ENCODE data around the gene ZFYVE27. TPM values are rescaled to one million over a fixed set of nuclear protein-coding genes. Genes with fewer than 3 reads are reported as not detected.

The ZFYVE27 gene
- total RNA-seq, 1 donor from 2014 or later, result 13.7 TPM

DNA sequence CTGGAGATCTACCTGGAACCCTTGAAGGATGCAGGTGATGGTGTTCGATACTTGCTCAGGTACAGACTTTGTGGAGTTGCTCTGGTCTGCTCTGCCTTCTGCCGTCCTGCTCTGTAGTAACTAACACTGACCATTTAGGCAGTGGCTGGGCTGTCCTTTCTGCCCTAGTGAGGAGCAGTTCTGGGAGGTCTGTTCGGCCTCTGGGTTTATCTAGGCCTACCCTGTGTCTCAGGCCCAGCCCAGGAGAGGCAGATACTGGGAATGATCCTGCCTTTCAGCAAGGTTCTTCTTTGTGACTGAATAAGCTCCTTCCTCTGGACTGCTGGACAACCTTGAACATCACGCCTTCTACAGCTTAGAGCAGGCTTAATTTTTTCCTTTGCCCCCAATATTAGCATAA is 1.7 kb downstream of the ZFYVE27 start:
- no peak for DNase-seq
- ATAC-seq, result no peak
- intact Hi-C loops (cut with micrococcal nuclease), result no loop called here

DNA sequence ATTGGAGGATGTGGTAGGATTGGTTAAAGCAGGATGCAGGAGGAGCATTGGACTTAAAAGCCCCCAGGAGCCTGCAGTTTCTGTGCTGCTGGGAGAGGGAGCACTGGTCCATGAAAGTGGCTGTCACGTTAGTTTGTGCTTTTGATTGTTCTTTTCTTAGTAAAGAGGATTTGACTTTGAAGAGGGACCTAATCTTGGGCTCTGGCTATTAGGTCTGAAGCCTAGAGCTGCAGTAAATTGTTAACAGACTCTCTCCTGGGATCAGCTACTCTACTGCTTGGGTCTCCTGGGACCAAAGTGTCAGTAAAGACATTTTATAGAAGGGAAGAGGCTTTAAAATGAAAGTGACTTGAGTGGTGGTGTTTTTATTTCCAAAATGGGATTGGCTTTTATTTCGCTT is 3.7 kb downstream of the ZFYVE27 start:
- no peak for ATAC-seq
- no peak for DNase-seq
- intact Hi-C loops (cut with micrococcal nuclease), result no loop called here

DNA sequence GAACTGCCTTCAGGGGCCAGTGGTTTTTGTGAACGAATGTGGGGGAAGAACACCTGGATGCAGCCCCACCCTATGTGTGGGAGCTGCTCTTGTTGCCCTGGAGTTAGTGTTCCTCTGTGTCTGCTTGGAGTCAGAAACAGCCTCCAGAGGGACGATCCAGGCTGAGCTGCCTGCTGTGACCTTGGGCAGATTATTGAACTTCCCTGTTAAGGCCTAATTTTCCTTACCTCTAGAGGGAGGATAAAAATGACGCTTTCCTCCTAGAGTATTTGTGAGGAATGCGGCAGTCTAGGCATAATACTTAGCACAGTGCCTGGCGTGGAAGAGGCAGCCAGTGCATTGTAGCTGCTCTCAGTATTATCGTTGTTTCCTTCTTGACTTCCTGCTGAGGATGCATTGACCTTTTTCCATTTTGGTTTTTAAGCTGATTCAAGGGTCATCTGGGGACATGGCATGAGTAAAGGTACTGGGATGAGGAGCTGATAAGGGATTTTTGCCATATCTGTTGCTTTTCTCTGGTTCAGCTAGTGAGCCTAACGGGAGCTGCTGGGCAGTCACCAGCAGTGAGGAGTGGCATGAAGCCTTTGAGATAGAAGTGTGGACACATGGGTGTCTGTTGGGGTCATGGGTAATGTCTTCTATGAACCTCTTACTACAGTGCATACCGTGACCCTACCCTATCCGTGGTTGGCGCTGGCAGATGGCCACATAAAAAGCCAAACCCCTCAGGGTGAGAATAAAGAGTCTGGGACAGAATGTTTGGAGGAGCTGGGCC is 6.4 kb downstream of the ZFYVE27 start:
- DNase-seq, result no peak
- intact Hi-C loops (cut with micrococcal nuclease), result no loop called here
- peak; percentile 43 for ATAC-seq

GRCh38 chr10:97744405-97745035 is 7.6 kb downstream of the ZFYVE27 start:
- DNase-seq (no peak), ATAC-seq (no peak)
- intact Hi-C loops (cut with micrococcal nuclease), result no loop called here

DNA sequence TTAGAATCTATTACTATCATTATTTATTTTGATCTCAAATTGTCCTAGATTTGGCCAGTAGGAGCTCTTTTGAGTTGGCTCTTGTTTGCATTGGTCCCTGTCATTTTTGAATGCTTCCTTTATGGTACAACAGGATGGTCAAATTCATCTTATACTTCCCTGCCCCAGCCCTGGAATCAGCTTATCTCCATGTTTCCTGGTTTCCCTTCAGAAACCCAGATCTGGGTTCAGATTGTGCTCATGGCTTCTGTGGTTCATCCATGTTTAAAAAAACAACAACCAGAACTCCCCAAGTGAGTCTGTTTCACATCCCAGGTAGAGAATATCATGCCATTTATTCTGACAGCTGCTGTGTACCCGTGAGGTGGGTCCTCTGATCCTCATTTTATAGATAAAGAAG is 10.6 kb downstream of the ZFYVE27 start:
- intact Hi-C loops (cut with micrococcal nuclease), result no loop called here

DNA sequence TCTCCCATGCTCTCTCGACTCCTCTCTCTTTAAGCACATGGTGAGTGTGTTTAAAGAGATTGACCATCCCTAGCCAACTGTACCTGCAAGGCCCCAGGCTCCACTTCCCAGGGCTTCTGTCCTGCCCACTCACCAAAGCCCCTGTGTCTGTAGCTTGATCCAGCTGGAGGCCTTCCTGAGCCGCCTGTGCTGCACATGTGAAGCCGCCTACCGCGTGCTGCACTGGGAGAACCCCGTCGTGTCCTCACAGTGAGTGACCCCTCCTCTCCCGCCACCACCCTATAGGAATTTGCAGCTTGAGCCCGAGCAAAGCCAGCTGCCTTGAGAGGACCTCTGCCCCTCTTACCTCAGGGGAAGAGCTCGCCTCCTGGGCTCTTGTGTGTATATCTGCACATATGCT is 11.2 kb downstream of the ZFYVE27 start:
- DNase-seq (no peak), ATAC-seq (no peak)
- intact Hi-C loops (cut with micrococcal nuclease), result no loop called here

More for the DNA sequence above, 10.6 kb downstream of the ZFYVE27 start:
- DNase-seq (no peak), ATAC-seq (no peak)

DNA sequence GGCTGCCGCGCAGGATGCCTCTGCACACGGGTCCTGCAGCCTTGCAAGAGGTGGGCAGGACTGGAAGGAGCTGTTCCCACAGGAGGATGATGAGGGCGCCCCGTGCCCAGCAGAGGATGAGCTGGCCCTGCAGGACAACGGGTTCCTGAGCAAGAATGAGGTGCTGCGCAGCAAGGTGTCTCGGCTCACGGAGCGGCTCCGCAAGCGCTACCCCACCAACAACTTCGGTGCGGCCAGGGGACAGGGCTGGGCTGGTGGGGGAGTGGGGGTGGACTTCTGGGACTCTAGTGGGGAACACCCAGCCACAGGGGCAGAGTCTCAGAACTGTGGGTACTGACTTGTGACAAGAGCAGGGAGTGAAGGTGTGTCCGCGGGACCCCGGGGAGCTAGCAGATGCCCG is 16.0 kb downstream of the ZFYVE27 start:
- no peak for DNase-seq
- intact Hi-C loops (cut with micrococcal nuclease), result no loop called here
- no peak for ATAC-seq

- DNase-seq (no peak), ATAC-seq (no peak)
- intact Hi-C loops (cut with micrococcal nuclease), result no loop called here
Measured at GRCh38 chr10:97754726-97755125, 17.8 kb downstream of the ZFYVE27 start.

DNA sequence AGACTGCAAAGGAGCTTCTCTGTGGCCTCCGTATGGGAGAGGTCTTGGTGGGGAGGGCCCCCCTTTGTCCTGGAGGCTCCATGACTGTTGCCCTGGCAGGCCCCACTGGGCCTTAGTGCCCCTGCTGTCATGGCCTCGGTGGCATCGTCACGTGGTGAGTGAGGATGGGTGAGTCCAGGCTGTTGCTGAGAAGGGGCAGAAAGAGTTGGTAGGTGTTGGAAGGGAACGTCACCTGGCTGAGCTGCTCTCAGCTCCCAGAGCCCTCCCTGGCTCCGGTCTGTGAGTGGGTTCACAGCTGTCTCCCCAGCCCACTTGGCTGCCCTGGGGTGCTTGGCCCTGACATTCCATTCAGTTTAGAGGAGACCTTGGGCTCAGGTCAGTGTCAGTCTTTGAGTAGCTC is 18.8 kb downstream of the ZFYVE27 start:
- no peak for ATAC-seq
- no peak for DNase-seq
- intact Hi-C loops (cut with micrococcal nuclease), result no loop called here

DNA sequence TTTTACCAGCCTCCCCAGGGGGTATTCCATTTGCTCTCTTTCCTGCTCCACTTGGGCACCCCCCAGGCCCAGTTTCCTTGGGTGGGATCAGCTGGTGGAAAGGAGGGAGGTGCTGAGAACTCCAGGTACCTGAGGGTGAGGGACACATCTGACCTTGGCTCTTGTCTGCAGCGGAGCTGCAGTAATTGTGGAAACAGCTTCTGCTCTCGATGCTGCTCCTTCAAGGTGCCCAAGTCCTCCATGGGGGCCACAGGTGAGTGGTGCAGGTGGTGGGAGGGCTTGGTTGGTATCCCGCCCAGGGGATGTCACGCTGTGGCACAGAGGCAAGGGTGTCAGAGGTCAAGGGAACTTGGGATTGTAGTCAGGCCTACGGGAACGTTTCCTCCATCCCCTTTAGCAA is 20.5 kb downstream of the ZFYVE27 start:
- intact Hi-C loops (cut with micrococcal nuclease), result no loop called here
- DNase-seq (no peak), ATAC-seq (no peak)

- DNase-seq (peak; percentile 78), ATAC-seq (peak; percentile 83)
- intact Hi-C loops (cut with micrococcal nuclease), result no loop called here
Measured at GRCh38 chr10:97759158-97759887, 22.4 kb downstream of the ZFYVE27 start.

GRCh38 chr10:97759946-97760345 is 23.0 kb downstream of the ZFYVE27 start:
- no peak for DNase-seq
- intact Hi-C loops (cut with micrococcal nuclease), result loop anchor here (10.0 kb wide), 1 partner anchor 285 kb away; no protein-coding TSS in a partner anchor
- no peak for ATAC-seq

- ATAC-seq (no peak), DNase-seq (no peak)
- intact Hi-C loops (cut with micrococcal nuclease), result loop anchor here (10.0 kb wide), 1 partner anchor 284 kb away; no protein-coding TSS in a partner anchor
Measured at GRCh38 chr10:97760461-97761257, 23.7 kb downstream of the ZFYVE27 start.

- intact Hi-C loops (cut with micrococcal nuclease), result loop anchor here (10.0 kb wide), 1 partner anchor 283 kb away; no protein-coding TSS in a partner anchor
- no peak for DNase-seq
- no peak for ATAC-seq
Measured at GRCh38 chr10:97761331-97761865, 24.5 kb downstream of the ZFYVE27 start.

DNA sequence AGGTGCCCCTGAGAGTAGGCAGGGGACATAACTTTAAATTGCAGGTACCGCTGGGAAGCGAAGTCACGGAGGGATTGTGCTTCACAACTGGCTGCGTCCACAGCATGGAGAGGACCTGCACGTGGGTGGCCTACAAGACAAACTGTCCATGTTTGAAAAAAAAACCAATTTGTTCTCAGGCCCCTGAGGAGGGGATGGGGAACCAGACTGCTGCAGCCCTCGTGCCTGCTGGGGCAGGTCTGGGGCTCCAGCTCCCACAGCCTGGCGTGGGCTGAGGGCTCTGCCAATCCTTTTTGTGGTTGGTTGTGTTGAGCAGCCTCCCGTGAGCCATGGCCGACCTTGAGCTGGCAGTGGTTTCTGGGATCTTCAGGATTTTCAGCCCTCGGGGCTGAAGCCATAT is 25.1 kb downstream of the ZFYVE27 start:
- ATAC-seq (no peak), DNase-seq (no peak)
- intact Hi-C loops (cut with micrococcal nuclease), result loop anchor here (10.0 kb wide), 1 partner anchor 283 kb away; no protein-coding TSS in a partner anchor

- peak; percentile 66 for ATAC-seq
- DNase-seq, result peak; percentile 47
- intact Hi-C loops (cut with micrococcal nuclease), result loop anchor here (10.0 kb wide), 1 partner anchor 282 kb away; no protein-coding TSS in a partner anchor
Measured at GRCh38 chr10:97762816-97763215, 25.9 kb downstream of the ZFYVE27 start.

DNA sequence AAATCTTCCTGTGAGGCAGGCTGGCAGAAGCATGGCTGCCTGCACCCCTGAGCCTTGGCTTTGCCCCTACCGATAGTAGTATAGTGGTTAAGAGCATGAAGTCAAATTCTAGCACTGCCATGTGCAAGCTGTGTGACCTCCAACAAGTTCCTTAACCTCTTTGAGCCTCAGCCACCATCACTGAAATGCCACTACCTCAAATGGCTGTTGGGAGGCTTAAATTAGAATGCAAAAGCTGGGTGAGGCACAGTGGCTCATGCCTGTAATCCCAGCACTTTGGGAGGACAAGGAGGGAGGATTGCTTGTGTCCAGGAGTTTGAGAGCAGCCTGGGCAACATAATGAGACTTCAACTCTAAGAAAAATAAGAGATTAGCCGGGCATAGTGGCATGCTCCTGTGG is 26.5 kb downstream of the ZFYVE27 start:
- intact Hi-C loops (cut with micrococcal nuclease), result loop anchor here (10.0 kb wide), 1 partner anchor 281 kb away; no protein-coding TSS in a partner anchor
- no peak for DNase-seq
- peak; percentile 5 for ATAC-seq

DNA sequence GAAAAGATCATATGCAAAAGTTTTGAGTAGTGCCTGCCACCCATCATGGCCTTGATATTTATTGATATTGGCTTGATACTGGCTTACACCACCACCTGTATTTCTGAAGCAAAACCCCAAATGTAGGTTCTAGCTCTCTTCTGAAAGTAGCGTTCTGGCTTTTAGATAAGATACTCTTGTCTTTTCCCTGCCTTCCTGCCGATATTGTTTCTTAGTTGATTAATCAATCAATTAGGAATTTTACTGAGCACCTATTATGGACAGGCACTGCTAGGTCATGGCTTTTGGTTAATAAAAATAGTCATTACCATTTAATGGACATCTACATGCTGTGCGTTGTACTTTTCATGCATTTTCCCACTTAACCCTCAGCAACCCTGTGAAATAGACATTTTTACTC is 27.0 kb downstream of the ZFYVE27 start:
- intact Hi-C loops (cut with micrococcal nuclease), result loop anchor here (10.0 kb wide), 1 partner anchor 281 kb away; no protein-coding TSS in a partner anchor
- DNase-seq (no peak), ATAC-seq (no peak)

- intact Hi-C loops (cut with micrococcal nuclease), result loop anchor here (10.0 kb wide), 1 partner anchor 280 kb away; no protein-coding TSS in a partner anchor
- no peak for ATAC-seq
- DNase-seq, result no peak
Measured at GRCh38 chr10:97764519-97764931, 27.6 kb downstream of the ZFYVE27 start.
